NOMO-1 treated with dmso at 0.1 percent for 144 hours (cell line): ENCODE measurements around the gene FAM83B.
"Not testable (repeated sequence)": the region's sequence is repeated elsewhere in the genome, so short reads cannot be mapped to it uniquely, and the experiment has no call there.

Experiments
- DNase-seq: peaks from one replicate; lab custom pipeline; 2025; ENCODE audit not compliant: unreplicated experiment; lab: John Stamatoyannopoulos, UW

FAM83B gene

DNA sequence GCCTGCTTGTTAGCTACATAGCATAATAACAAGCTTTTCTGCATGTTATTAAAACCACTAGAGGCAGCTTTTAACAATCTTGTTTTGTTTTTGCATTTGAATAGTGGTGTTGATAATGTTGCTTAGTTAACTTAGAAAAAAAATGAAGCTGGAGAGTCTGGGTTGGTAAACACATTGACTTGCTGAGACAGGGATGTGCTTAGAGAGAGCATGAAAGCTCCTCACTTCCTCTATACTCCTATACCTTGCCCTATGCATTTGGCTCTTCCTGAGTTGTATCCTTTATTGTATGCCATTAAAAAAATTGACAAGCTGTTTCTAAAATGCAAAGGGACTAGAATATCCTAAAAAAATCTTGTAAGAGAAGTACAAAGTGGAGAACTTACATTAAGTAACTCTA, 13.6 kb downstream of the FAM83B start:
- DNase-seq = no peak

DNA sequence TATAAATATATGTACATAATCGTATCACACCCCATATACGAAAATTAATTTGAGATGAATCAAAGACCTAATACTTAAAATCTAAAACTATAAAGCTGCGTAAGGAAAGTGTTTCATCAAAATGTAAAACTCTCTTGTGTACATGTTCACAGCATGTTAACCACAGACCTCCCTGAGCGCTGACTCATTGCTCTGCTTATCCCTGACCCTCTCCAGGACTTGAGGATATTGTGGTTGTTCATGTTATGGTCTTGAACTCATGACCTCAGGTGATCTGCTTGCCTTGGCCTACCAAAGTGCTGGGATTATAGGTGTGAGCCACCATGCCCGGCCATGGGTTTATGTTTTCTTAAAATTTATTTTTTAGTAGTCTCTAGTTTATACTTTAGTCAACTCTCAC, 14.2 kb downstream of the FAM83B start:
- DNase-seq = no peak

DNA sequence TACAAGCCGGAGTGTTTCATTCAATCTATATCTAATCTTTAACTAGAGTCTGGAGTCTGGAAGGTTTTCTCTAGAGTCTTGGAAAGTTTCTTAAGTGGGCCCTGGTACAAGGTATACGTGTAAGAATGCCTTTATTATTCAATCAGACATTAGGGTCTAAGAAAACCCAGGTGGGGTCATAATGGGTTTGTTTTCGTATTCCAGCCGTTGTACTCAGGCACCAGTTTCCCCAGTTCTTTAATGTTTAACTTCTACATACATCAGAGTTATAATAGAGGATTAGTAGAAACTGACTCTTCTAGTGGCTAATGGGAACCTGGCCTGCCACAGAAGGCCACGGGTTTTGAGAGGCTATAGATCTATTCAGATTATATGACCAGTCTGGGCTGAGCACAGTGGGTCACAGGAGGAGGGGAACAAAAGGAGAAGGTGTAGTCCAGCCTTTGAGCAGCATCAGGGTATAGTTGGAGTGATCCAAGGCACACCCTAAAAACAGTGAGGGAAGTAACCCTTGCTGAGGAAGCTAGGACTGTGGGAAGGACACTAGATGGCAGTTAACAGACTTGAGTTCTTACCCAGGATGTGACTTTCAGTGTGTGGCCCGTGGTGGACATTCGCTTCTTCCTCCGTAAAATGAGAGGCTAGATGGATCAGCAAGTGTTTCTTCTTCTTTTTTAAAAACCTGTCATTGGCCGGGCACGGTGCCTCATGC, 15.5 kb downstream of the FAM83B start:
- no peak for DNase-seq

DNA sequence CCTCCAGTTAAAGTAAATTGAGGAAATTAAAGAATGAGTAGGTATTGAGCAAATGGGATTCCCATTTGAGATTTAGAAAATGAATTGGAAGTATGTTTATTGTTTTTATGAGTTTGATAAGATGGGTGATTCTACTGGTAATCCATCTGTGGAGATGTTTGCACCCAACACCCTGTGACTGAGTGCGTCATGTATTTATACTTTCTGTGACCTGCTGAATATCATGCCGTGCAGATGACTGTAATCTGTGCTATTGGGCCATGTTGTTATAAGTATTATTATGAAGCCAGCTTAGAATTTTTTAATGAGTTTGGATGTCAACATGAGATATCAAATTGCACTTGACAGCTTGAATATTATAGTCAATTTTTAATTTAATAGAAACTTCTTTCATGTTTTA, 17.7 kb downstream of the FAM83B start:
- DNase-seq = no peak

DNA sequence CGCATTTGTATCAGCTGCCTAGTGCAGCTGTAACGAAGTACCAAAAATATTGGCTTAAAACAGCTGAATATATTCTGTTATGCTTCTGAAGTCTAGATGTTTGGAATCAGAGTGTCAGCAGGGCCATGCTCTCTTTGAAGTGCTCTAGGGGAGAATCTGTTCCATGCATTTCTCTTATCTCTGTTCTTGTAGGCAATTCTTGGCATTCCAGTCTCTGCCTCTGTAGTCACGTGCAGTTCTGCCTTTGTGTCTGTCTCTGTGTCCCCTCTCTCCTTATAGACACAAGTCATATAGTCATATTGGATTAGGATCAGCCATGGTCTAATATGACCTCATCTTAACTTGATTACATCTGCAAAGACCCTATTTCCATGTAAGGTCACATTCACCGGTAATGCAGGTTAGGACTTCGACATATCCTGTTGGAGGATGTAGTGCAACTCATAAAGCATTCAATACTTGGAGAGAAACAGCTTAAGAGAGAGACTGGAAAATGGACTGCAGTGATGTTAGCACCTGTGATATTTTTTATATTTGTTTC, 18.6 kb downstream of the FAM83B start:
- DNase-seq = no peak

DNA sequence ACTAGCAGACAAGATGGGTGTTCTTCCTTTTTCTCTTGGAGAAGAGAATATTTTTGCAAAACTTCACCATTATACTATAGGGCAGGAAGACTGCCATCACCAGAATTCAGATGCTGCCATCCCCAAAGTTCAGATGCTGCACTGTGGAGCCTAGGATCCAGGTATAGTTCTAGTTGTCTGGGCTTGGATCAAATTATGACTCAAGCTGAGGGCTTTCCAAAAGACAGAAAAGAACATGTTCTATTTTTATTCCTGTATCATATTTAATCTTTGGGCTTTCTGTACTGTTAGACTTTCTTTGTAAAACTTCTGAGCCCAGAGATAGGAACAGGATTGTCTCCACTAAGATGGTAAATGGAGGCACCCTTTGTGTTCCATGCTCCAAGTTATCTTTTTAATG, 22.0 kb downstream of the FAM83B start:
- no peak for DNase-seq

DNA sequence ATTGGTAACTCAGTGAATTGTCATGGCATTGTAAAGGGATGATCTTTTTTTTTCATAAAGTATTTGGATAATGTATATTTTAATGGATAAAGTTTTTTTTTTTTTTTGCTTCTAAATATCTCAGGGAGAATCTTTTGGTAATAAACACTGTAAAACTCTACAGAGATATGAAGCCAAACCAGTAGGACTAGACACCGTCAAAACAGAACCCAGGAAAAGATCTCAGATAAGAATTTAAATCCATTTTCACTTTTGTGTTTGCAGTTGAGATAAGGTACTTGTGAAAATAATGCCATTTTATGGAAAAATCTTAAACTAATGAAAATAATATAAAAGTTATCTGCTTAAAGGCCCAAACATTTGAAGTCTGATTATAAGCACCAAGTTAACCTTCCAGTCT, 27.0 kb downstream of the FAM83B start:
- no peak for DNase-seq

DNA sequence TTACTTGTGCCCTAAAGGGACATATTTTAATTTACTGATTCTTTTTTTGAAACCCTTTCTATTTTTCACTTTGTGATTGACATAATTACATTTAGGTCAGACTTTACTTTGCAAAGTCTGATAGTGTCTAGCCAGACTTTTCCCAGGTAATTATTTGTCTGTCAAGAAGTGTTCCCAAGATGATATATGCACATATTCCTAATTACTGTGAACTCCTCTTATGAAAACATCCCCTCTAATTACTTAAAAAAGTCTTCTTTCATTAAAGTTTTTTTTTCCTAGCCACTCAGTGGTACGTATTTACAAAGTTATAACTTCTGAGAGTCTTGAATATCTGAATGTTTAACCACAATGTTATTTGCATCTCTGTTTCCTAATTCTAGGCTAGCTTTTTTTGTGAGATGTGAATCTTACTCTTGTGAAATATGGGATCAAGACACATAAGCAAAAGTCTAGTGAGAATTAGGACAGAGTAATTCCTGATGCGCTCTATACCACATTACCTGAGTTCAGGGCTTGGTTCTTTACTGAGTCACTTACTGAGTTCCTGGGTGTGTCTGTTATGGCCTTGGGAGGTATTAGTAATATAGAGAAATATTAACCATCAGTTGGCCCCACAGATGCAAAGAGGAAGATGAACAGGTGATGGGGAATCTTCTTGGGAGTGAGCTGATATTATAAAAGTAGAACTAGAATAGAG, 27.9 kb downstream of the FAM83B start:
- DNase-seq = no peak

DNA sequence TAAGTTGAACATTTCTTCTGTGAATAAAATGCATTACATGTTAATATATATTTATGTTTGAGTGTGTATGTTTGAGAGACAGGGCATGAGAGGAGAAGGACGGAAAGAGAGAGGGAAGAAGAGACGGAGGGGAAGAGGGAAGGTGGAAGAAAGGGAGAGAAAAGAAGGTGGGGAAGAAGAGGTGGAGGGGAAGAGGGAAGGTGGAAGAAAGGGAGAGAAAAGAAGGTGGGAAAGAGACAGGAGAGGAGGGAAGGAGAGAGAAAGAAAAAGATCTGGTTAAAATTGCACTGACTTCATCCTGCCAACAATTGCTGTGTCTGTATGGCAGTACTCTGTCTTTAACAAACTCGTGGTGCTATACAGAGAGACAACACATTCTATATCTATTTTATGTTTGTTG, 29.0 kb downstream of the FAM83B start:
- DNase-seq = no peak

DNA sequence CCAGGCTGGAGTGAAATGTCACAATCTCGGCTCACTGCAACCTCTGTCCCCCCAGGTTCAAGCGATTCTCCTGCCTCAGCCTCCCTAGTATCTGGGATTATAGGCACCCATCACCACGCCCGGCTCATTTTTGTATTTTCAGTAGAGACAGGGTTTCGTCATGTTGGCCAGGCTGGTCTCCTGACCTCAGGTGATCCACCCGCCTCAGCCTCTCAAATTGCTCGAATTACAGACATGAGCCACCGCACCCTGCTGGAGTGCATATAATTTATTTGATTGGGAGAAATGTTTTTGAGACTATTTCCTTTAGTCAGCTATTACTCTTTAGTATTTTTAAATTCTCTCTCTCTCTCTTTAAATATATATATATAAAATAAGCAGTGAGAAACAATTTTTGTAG, 29.8 kb downstream of the FAM83B start:
- no peak for DNase-seq

DNA sequence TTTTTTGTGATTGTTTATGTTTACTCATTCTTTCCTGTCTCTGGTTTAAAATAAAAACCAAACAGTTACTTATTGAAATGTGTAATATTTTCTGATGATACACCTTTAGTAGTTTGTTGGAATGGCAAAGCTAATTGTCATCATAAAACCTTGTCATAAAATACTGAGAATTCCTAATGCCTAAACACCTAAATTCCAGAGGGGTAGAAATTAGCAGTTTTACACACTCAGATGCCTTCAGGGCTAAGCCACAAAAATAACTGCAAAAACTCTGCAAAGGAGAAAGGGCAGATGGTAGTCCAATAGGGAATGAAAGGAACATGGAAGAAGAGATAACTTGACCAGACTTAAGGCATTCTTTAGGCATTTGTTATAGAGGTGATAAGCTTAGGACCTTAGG, 30.3 kb downstream of the FAM83B start:
- no peak for DNase-seq

DNA sequence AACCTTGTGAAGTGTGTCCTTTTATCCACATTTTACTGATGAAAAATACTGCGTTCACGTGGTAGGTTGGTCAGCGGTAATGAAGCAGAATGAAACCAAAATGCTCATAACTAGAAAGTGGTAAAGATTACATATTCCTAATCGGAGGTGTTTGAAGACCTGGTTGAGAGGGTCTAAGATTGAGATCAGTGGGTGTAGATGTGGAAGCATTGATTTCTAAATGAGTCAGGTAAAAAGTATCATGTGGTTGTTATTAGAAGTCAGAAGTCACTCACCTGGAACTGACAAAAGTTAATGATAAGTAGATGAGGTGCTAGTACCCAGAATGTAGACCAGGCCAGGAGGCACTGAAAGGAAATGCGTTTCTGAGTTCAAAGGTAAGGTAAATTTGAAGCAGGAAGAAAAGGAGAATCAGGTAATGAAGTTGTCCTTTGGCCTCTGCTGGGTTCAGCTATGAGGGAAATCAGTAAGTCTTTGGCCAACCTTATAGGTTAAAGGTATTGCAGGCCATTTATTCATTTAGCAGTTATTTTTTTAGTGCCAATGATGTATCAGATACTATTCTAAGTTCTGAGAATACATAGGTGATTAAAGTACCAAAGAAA, 31.2 kb downstream of the FAM83B start:
- DNase-seq = no peak

DNA sequence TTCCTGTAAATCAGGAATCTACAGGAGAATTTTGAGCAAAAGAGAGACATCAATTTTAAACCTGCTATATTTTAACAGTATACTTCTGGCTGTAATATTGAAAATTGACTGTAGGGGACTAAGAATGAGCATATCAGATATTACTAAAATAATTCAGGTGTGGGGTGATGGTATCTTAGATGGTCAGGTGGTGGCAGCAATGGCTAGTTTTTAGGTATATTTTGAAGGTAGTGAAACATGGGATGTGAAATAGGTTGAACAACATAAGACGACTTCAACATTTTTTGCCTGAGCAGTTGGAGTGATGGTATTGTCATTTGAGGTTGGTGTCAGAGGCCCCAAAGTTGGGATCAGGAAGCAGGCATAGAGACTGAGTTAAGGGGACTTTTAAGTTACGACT, 32.1 kb downstream of the FAM83B start:
- DNase-seq = no peak

DNA sequence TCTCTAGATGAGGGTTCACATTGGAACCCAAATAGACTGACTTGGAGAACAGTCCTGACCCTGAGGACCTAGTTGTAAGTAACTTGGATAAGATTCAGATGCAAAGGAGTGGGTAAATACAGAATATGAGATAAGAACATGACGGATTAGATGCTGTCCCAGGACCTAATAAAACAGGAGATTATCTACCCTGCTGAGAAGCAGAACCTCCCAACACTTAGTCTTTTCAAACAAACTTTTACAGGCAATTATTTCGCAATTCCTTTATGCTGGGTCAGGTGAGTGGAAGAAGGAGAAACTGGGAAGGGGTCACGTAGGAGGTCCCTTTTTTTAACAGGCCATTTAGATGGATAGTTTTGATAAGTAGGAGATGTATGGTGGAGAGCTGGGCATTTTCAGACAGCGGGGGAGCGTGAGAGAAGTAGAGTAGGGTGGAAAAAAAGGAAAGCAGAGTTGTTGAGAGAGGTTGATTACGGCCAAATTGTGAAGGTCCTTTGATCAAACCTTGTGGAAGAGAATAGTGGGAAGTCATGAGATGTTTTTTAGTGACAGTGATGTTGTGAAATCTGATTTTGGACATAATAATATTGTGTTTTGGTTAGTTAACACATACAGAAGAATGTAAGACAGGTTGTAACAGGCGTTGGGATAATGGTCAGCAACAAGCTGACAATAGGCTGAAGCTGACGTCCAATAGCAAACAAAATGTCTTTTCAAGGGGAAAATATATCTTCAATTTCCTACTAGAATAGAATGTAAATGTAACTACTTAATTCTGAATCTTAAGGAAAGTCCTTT, 32.8 kb downstream of the FAM83B start:
- no peak for DNase-seq

DNA sequence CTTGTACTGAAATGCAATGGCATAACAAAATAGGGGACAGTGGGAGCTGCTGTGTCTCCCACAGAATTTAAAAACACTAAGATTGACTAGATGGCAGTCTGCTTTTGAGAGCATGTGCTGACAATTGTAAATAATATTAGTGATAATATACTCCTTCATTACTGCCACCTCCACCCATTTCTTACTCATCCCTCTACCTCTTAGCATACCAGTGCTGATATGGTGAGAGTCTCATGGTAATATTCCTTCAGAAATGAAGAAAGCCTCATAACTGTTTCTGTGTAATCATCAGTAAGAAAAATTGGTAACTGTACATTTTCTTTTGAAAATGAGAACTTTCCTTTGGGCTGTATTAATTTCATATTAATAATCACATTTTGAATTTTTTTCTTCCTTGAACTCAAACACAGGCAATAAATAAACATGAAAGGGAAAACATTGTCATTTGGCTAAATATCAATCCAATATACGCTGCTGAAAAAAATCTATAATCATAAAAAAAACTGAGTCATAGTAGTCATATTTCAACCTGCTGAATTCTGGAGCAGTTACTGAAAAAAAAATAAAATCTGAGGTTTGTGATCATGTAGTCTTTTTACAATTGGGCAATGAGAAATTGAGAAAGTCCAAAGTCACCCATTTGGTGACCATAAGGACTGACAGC, 34.6 kb downstream of the FAM83B start:
- DNase-seq = no peak

DNA sequence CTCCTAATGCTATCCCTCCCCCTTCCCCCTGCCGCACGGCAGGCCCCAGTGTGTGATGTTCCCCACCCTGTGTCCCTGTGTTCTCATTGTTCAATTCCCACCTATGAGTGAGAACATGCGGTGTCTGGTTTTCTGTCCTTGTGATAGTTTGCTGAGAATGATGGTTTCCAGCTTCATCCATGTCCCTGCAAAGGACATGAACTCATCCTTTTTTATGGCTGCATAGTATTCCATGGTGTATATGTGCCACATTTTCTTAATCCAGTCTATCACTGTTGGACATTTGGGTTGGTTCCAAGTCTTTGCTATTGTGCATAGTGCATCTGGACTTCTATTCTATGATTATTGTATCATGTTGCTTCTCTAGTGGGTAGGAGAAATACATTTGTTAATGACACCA, 35.3 kb downstream of the FAM83B start:
- not testable (repeated sequence) for DNase-seq

DNA sequence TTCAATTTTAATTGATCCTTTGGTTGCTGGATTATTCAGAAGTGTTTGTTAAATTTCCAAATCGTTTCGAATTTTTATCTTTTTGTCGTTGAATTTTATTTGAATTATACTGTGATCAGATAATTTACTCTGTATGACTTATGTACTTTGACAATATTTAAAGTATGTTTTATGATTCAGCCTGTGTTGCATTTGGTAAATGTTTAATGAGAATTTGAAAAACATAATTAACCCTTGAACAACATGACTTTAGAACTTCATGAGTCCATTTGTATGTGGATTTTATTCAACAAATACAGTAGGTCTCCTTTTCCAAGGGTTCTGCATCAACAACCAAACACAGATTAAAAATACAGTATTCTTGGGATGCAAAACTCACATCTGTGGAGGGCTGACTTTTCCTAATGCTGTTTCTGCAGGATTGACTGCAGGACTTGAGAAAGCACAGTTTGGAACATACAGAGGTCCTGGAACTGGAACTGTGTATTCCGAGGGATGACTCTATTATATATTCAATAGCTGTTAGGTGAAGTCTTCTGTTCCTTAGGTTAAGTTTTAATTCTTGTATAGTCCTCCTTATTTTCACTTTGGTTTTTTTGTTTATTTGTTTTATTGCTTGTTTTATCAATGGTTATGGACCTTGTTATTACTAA, 40.5 kb downstream of the FAM83B start:
- DNase-seq = no peak

DNA sequence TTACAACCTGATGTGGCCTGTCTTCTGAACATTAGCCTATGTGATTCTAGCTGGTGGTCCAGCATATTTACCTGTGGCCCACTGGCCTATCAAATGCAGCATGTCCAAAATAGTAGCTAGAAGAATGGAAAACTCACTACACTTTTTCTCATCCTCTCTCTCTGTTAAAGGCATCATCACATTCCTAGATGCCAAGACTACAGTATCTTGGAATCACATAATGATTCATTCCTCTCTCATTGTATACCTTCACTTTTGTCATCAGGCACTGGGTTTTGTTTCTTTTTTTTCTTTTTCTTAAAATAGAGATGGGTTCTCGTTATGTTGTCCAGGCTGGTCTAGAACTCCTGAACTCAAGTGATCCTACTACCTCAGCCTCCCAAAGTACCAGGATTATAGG, 45.0 kb downstream of the FAM83B start:
- no peak for DNase-seq

DNA sequence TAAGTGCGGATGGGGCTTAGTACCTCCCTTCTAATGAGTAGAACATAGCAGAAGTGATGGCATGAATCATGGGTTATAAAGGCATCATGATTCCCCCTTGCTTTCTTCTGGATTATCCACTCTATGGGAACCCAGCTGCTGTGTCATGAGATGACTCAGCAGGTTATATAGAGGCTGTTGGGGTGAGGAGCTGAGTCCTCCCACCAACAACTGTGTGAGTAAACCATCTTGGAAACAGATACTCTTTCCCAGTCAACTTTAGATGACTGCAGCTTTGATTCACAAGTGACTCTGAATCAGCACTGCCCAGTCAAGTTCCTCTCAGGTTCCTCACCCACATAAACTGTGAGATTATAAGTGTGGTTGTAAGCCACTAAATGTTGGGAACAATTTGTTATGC, 46.3 kb downstream of the FAM83B start:
- DNase-seq = no peak

DNA sequence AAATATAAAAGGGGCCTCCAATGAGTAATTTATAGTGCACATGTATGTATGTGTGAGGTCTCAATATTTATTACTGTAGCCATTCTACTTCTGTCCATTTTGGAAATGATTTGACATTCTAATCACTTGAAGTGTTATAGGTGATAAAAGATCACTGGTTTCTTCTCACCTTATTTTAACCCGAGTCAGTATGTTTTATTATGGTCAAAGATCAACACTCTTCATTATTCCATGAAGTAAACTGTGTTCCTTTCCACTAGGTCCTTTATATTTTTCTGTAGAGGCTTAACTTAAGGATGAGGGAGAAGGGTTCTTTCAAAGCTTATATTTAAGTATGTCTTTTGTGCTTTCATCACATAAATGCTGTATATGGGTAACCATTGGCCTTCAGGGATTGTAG, 47.2 kb downstream of the FAM83B start:
- no peak for DNase-seq
